ENCODE results near the gene LGALS7. TPM values are rescaled to one million over a fixed set of nuclear protein-coding genes. Genes with fewer than 3 reads are reported as not detected.

The LGALS7 gene
- polyA plus RNA-seq, 3 donors: not detected

DNA sequence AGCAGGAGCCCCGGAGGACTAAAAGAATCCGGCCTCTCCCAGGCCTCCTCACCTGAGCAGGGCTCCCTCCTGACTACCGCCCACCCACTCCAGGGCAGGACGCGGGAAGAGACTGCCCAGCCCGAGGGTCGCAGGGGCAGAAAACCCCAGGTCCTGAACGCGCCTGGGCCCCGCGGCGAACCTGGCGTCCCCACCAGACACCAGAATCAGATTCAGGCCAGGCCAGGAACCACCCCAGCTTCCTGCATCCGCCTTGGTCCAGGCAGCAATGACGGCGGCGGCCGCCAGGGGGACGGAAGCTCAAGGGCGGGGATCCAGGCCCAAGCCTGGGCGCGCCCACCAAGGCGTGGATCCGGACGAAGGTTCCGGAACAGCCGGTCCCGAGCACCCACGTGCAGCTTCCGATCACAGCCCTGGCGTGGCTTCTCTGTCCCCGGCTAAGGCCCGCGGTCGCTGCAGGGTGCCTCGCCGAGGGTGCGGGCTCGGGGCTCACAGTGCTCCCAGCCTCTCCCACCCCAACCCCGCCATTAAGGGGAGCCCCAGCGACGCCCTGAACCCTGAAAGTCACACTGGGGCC, 3.6 kb downstream of the LGALS7 start:
- H3K4me3 ChIP-seq (replicated peaks in 1 of 3; ENCODE audit: low read depth in 2 of 3, low read length in 3 of 3): peak overlapping the region; percentile 27 to 75 (median 44)
- peaks cover 0 to 3% (median 0%) of the 10 kb centered on the region in 7 donors for H3K9me3 Mint-ChIP-seq
- peak overlapping the region; percentile 79 for H3K4me2 ChIP-seq (replicated peaks; ENCODE audit: extremely low read depth, low read length, poor library complexity, severe bottlenecking)
- H3K27ac ChIP-seq (ENCODE audit: low read depth in 1 of 2, low read length in 2 of 2): peak overlapping the region; percentile 67 to 81
- no peaks in the 10 kb centered on the region for H3K36me3 Mint-ChIP-seq
- peaks cover 0 to 4% (median 3%) of the 10 kb centered on the region in 3 donors for H3K27me3 Mint-ChIP-seq (ENCODE audit: low read depth in 3 of 3)
- H3K4me3 Mint-ChIP-seq: peak overlapping the region; percentile 57 to 68
- no peaks in the 10 kb centered on the region for H3K9me3 ChIP-seq (replicated peaks in 1 of 2; ENCODE audit: control insufficient read depth in 1 of 2, insufficient read depth in 1 of 2, low read length in 2 of 2)
- peak overlapping the region; percentile 76 to 90 (median 86) for H3K27ac Mint-ChIP-seq
- TF ChIP-seq, protein P1, sequence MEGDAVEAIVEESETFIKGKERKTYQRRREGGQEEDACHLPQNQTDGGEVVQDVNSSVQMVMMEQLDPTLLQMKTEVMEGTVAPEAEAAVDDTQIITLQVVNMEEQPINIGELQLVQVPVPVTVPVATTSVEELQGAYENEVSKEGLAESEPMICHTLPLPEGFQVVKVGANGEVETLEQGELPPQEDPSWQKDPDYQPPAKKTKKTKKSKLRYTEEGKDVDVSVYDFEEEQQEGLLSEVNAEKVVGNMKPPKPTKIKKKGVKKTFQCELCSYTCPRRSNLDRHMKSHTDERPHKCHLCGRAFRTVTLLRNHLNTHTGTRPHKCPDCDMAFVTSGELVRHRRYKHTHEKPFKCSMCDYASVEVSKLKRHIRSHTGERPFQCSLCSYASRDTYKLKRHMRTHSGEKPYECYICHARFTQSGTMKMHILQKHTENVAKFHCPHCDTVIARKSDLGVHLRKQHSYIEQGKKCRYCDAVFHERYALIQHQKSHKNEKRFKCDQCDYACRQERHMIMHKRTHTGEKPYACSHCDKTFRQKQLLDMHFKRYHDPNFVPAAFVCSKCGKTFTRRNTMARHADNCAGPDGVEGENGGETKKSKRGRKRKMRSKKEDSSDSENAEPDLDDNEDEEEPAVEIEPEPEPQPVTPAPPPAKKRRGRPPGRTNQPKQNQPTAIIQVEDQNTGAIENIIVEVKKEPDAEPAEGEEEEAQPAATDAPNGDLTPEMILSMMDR (IDR thresholded peaks at IDR 0.05): peak; percentile 95
- peak; percentile 84 to 92 (median 87) for DNase-seq
- no peaks in the 10 kb centered on the region for H3K27me3 ChIP-seq (ENCODE audit: control insufficient read depth in 2 of 2, insufficient read depth in 2 of 2, low read length in 2 of 2)
- peak overlapping the region; percentile 55 for H3K9ac ChIP-seq (ENCODE audit: insufficient read depth, low read length, poor library complexity, severe bottlenecking)
- peak overlapping the region; percentile 92 for H2AFZ ChIP-seq (ENCODE audit: insufficient read depth, low read depth, low read length, poor library complexity, severe bottlenecking)
- peaks cover 5% of the 10 kb centered on the region for H3K4me1 Mint-ChIP-seq
- WGBS (ENCODE audit: insufficient coverage): 7% methylated on average over 37 of the region's 42 CpGs
- peaks cover 5 to 13% of the 10 kb centered on the region in 2 donors for H3K4me1 ChIP-seq (ENCODE audit: control insufficient read depth in 1 of 2, insufficient read depth in 2 of 2, low read length in 2 of 2)
- intact Hi-C loops (cut with micrococcal nuclease): loop anchor here (2.0 to 10.0 kb wide), 2 partner anchors 19 to 125 kb away; partner anchors contain the start of genes LGALS7B (in 1 of the 2), NFKBIB (in 1 of the 2) and SIRT2 (in 1 of the 2)
- no peaks in the 10 kb centered on the region for H3K79me2 ChIP-seq (ENCODE audit: insufficient read depth, low read length)
- no peaks in the 10 kb centered on the region for H3K36me3 ChIP-seq (replicated peaks in 1 of 2; ENCODE audit: control insufficient read depth in 1 of 2, insufficient read depth in 2 of 2, low read length in 2 of 2)
- no peaks in the 10 kb centered on the region for H4K20me1 ChIP-seq (ENCODE audit: insufficient read depth, low read length)

DNA sequence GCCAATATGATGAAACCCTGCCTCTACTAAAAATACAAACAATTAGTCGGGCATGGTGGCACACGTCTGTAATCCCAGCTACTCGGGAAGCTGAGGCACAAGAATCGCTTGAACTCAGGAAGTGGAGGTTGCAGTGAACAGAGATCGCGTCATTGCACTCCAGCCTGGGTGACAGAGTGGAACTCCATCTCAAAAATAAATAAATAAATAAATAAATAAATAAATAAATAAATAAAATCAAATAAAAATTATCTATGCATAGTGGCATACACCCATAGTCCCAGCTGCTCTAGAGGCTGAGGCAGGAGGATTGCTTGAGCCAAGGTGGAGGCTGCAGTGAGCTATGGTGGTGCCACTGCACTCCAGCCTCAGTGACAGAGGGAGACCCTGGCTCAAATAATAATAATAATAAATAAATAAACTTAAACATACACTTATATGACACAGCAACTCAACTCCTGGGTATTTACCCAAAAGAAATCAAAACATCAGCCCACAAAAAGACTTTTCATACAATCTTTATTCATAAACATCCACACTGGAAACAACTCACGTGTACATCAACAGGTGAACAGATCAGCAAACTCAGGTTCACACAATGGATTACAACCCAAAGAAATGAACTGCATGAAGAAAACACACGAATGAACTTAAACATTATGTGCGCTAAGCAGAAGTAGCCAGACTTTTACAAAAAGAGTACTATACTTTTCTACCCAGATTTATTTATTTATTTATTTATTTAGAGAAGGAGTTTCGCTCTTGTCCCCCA, 6.9 kb downstream of the LGALS7 start:
- no peaks in the 10 kb centered on the region for H4K20me1 ChIP-seq (ENCODE audit: insufficient read depth, low read length)
- Mint-ChIP-seq H3K9me3 (peaks cover 0 to 3% (median 0%) of the 10 kb centered on the region in 7 donors), H3K4me1 (peaks cover 5% of the 10 kb centered on the region), H3K4me3 (no peak overlapping the region), H3K27me3 (ENCODE audit: low read depth in 3 of 3) (peaks cover 3 to 5% (median 4%) of the 10 kb centered on the region in 3 donors), H3K36me3 (no peaks in the 10 kb centered on the region), H3K27ac (no peak overlapping the region)
- H3K79me2 ChIP-seq (ENCODE audit: insufficient read depth, low read length): no peaks in the 10 kb centered on the region
- no peak for DNase-seq
- H2AFZ ChIP-seq (ENCODE audit: insufficient read depth, low read depth, low read length, poor library complexity, severe bottlenecking): no peak overlapping the region
- H3K9ac ChIP-seq (ENCODE audit: insufficient read depth, low read length, poor library complexity, severe bottlenecking): no peak overlapping the region
- no peaks in the 10 kb centered on the region for H3K27me3 ChIP-seq (ENCODE audit: control insufficient read depth in 2 of 2, insufficient read depth in 2 of 2, low read length in 2 of 2)
- peaks cover 5 to 13% of the 10 kb centered on the region in 2 donors for H3K4me1 ChIP-seq (ENCODE audit: control insufficient read depth in 1 of 2, insufficient read depth in 2 of 2, low read length in 2 of 2)
- TF ChIP-seq, protein P1 (IDR thresholded peaks at IDR 0.05): no peak
- intact Hi-C loops (cut with micrococcal nuclease): loop anchor here in 1 of 2 donors (10.0 kb wide), 1 partner anchor 128 kb away; the partner anchor contains the start of genes NFKBIB and SIRT2
- H3K4me2 ChIP-seq (replicated peaks; ENCODE audit: extremely low read depth, low read length, poor library complexity, severe bottlenecking): no peak overlapping the region
- H3K27ac ChIP-seq (ENCODE audit: low read depth in 1 of 2, low read length in 2 of 2): no peak overlapping the region
- no peaks in the 10 kb centered on the region for H3K36me3 ChIP-seq (replicated peaks in 1 of 2; ENCODE audit: control insufficient read depth in 1 of 2, insufficient read depth in 2 of 2, low read length in 2 of 2)
- no peak overlapping the region for H3K4me3 ChIP-seq (replicated peaks in 1 of 3; ENCODE audit: low read depth in 2 of 3, low read length in 3 of 3)
- 93% methylated on average over 3 of the region's 10 CpGs for WGBS (ENCODE audit: insufficient coverage)
- no peaks in the 10 kb centered on the region for H3K9me3 ChIP-seq (replicated peaks in 1 of 2; ENCODE audit: control insufficient read depth in 1 of 2, insufficient read depth in 1 of 2, low read length in 2 of 2)
